Transverse colon (tissue), 4 donors: Measurements from ENCODE around the gene PEX14. TPM values are rescaled to one million over a fixed set of nuclear protein-coding genes. Genes with fewer than 3 reads are reported as not detected.
"Not testable (repeated sequence)": the region's sequence is repeated elsewhere in the genome, so short reads cannot be mapped to it uniquely, and the experiment has no call there.

ENCODE experiments used
- DNase-seq: peaks from one replicate; pipeline ENCODE4 v3.0.0-alpha.2; 2019
- H3K27ac ChIP-seq, 4 donors: fragments of 200-600 bp; sonication (generic); 2 replicates each; pipeline ENCODE4 v1.5.1; 2016 to 2018; ENCODE audit warnings: inconsistent platforms in 4 of 4
- H3K27me3 ChIP-seq: fragments of 200-600 bp; sonication (generic); 2 replicates; pipeline ENCODE4 v1.5.1; 2017; ENCODE audit warnings: inconsistent platforms
- H3K36me3 ChIP-seq, 4 donors: fragments of 200-600 bp; sonication (generic); 2 replicates each; pipeline ENCODE4 v1.5.1; 2017 to 2019; ENCODE audit warnings: inconsistent platforms in 4 of 4
- H3K4me1 ChIP-seq, 4 donors: fragments of 200-600 bp; sonication (generic); 2 replicates each; pipeline ENCODE4 v1.5.1; 2017 to 2020; ENCODE audit warnings: inconsistent platforms in 4 of 4
- H3K4me3 ChIP-seq, 4 donors: fragments of 200-600 bp; sonication (generic); 1 replicate in 1 of 4; 2 replicates in 3 of 4; pipeline versions ENCODE4 v1.5.1 to v1.6.1; 2017 to 2019; ENCODE audit warnings: inconsistent platforms in 4 of 4
- H3K9me3 ChIP-seq, 2 donors: fragments of 200-600 bp; sonication (generic); 2 replicates each; pipeline ENCODE4 v1.5.1; 2017 to 2019; ENCODE audit warnings: inconsistent platforms in 2 of 2
- EP300 ChIP-seq: sonication (generic); formaldehyde crosslinking; IDR thresholded peaks from one replicate; pipeline ENCODE4 v1.6.1; 2017; ENCODE audit warnings: antibody characterized with exemption, low read depth
- POLR2A ChIP-seq: fragments of 450-650 bp; IDR thresholded peaks from one replicate; pipeline ENCODE4 v1.6.1; 2016; ENCODE audit warnings: antibody characterized with exemption, mild to moderate bottlenecking, moderate library complexity
- POLR2AphosphoS5 ChIP-seq, 3 donors: sonication (generic); formaldehyde crosslinking; IDR thresholded peaks; one replicate each; pipeline ENCODE4 v1.6.1; 2016; ENCODE audit warnings: antibody characterized with exemption in 3 of 3
- WGBS, 2 donors: methylation state at CpG; one replicate each; pipeline ENCODE4 v1.1.5; 2018; ENCODE audit warnings: low coverage in 1 of 2; 5-methylcytosine and 5-hydroxymethylcytosine counted together
- in situ Hi-C, 4 donors: fragments of 200-750 bp; cut with MboI; loops; one replicate each; pipeline versions ENCODE4 v1.15.0 to v1.15.1; 2017; ENCODE audit warnings: low sequenced_read_pairs in 3 of 4, low pct_ligation_motif_present in 1 of 4, low pct_unique_long_range_greater_than_20kb in 1 of 4
- intact Hi-C: fragments of 100-400 bp; cut with DNase I; formaldehyde crosslinking; loops from one replicate; pipeline ENCODE4 v1.15.1; 2023; ENCODE audit warnings: low total_unique reads
- total RNA-seq, 4 donors: library from RNA; depleted of rRNA; stranded (reverse); fragments of >200 nt; gene quantifications; one replicate each; pipeline ENCODE4 v1.1.0, GENCODE V29; 2016
- TF ChIP-seq, protein P1 (sequence below), 5 experiments: fragments of 200-600 bp in 3 of 5; fragments of 450-650 bp in 2 of 5; sonication (generic) in 3 of 5; IDR thresholded peaks; 1 replicate in 2 of 5; 2 replicates in 3 of 5; pipeline ENCODE4 v1.5.1; 2016 to 2017; ENCODE audit warnings: antibody characterized with exemption in 5 of 5, inconsistent platforms in 3 of 5, mild to moderate bottlenecking in 2 of 5, moderate library complexity in 1 of 5

PEX14 gene
- total RNA-seq, 4 donors from 2014 or later, result 2.4 to 16.5 (median 12.6) TPM

DNA sequence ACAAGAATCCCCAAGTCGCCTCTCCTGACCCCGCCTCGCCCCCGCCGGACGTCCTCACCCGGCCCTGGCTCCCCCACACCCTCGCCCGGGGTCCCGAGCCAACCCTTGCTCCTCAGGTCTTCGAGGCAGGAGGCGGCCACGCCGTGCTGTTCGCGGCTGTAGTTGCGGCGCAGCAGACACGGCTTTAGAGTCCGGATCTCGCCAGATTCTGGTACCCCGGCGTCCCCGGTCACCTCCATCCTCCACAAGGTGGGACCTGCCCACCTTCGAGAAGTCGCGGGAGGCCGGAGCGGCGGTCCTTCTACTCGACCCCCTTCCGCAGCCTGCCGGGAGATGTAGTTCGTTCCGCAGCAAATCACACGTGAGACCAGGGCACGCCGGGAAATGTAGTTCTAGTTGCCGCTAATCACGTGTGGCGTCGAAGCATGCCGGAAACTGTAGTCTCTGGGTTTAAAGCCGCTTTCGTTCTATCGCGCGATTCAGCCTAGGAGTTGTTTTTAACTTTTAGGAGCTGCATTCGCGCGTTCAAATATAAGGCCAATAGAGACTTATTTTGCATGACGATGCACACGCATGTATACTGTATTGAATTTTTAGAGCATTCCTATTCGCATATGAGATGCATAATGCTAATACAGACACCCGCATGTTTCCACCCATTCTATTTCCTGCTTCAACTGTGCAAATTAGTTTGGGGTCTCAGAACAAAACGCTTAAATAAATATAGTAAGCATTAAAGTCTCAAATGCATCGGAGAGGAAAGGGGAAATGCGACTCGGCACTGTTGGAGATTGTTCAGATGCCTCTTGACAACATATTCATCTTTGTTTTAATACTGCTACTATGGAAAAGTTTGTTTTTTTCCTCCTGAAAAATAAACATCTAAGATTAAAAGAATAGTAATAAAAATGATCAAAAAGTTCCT is 2.3 kb upstream of the PEX14 start, which contains the start of gene DFFA:
DFFA (minus strand) TSS at position 310 of the 925 bp plus-strand sequence; CDS start at position 239, 71 bp downstream.
- no peaks in the 10 kb centered on the region for H3K27me3 ChIP-seq
- no peaks in the 10 kb centered on the region for H3K9me3 ChIP-seq
- 0 to 3% methylated on average over 11 to 32 of the region's 59 CpGs for WGBS, 2 donors
- peaks cover 11 to 35% (median 27%) of the 10 kb centered on the region in 4 donors for H3K4me1 ChIP-seq
- in situ Hi-C loops (no loop called here), intact Hi-C loops (loop anchor here (10.0 kb wide), 1 partner anchor 1822 kb away; no protein-coding TSS in a partner anchor)
- H3K4me3 ChIP-seq, result peak within 1 kb of the TSS; percentile 64 to 88 (median 68)
- H3K36me3 ChIP-seq, result peaks cover 0 to 12% (median 5%) of the 10 kb centered on the region in 4 donors
- peak; percentile 46 for TF ChIP-seq POLR2A
- peak; percentile 57 to 80 (median 77) for TF ChIP-seq POLR2AphosphoS5 (IDR thresholded peaks at IDR 0.05)
- TF ChIP-seq, protein P1, sequence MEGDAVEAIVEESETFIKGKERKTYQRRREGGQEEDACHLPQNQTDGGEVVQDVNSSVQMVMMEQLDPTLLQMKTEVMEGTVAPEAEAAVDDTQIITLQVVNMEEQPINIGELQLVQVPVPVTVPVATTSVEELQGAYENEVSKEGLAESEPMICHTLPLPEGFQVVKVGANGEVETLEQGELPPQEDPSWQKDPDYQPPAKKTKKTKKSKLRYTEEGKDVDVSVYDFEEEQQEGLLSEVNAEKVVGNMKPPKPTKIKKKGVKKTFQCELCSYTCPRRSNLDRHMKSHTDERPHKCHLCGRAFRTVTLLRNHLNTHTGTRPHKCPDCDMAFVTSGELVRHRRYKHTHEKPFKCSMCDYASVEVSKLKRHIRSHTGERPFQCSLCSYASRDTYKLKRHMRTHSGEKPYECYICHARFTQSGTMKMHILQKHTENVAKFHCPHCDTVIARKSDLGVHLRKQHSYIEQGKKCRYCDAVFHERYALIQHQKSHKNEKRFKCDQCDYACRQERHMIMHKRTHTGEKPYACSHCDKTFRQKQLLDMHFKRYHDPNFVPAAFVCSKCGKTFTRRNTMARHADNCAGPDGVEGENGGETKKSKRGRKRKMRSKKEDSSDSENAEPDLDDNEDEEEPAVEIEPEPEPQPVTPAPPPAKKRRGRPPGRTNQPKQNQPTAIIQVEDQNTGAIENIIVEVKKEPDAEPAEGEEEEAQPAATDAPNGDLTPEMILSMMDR (IDR thresholded peaks at IDR 0.05), result no peak
- no peak for TF ChIP-seq EP300
- DNase-seq, result peak; percentile 94
- H3K27ac ChIP-seq, result peak within 1 kb of the TSS; percentile 71 to 84 (median 80)

DNA sequence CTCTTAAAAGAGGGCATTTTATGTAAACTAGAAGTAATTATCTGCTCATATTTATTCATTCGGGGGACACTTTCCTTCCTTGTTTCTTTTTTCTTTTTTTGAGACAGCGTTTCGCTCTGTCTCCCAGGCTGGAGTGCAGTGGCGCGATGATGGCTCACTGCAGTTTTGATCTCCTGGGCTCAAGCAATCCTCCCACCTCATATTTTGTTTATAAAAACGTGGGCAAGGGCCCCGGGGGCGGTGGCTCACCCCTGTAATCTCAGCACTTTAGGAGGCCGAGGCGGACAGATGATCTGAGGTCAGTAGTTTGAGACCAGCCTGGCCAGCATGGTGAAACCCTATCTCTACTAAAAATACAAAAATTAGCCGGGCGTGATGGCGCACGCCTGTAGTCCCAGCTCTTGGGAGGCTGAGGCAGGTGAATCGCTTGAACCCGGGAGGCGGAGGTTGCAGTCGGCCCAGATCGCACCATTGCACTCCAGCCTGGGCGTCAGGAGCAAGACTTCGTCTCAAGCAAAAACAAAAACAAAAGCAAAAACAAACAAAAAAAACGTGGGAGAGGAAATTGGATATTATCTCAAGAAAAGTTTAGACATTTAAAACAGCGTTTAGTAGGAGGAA is 1.5 kb upstream of the PEX14 start:
- peaks cover 11 to 35% (median 27%) of the 10 kb centered on the region in 4 donors for H3K4me1 ChIP-seq
- H3K27me3 ChIP-seq, result no peaks in the 10 kb centered on the region
- in situ Hi-C loops, result no loop called here
- intact Hi-C loops, result loop anchor here (10.0 kb wide), 1 partner anchor 1822 kb away; no protein-coding TSS in a partner anchor
- no peak for TF ChIP-seq EP300
- TF ChIP-seq, protein P1 (IDR thresholded peaks at IDR 0.05), result no peak
- TF ChIP-seq POLR2A, result no peak
- no peak for TF ChIP-seq POLR2AphosphoS5 (IDR thresholded peaks at IDR 0.05)
- H3K4me3 ChIP-seq, result peak overlapping the region in 2 of 4 donors; percentile 67 to 88
- no peak for DNase-seq
- peak overlapping the region; percentile 71 to 84 (median 80) for H3K27ac ChIP-seq
- no peaks in the 10 kb centered on the region for H3K9me3 ChIP-seq
- peaks cover 0 to 10% (median 3%) of the 10 kb centered on the region in 4 donors for H3K36me3 ChIP-seq
- 80 to 90% methylated on average over 23 of the region's 23 CpGs for WGBS, 2 donors

- H3K9me3 ChIP-seq, H3K36me3 ChIP-seq, DNase-seq, in situ Hi-C loops, H3K27me3 ChIP-seq: not testable (repeated sequence)
- peak overlapping the region; percentile 86 to 92 (median 90) for H3K27ac ChIP-seq
- H3K4me3 ChIP-seq, result peak overlapping the region in 3 of 4 donors; percentile 86 to 98 (median 91)
- intact Hi-C loops, result loop anchor here (10.0 kb wide), 1 partner anchor 1821 kb away; no protein-coding TSS in a partner anchor
- 87 to 90% methylated on average over 3 to 10 of the region's 10 CpGs for WGBS, 2 donors
- H3K4me1 ChIP-seq, result peaks cover 11 to 35% (median 27%) of the 10 kb centered on the region in 4 donors
Measured at GRCh38 chr1:10474309-10474612, 489 bp upstream of the PEX14 start.

- intact Hi-C loops, result loop anchor here (10.0 kb wide), 1 partner anchor 1819 kb away; no protein-coding TSS in a partner anchor
- no peaks in the 10 kb centered on the region for H3K36me3 ChIP-seq
- peak; percentile 18 for DNase-seq
- H3K4me3 ChIP-seq, result peak overlapping the region; percentile 86 to 98 (median 88)
- peaks cover 11 to 35% (median 27%) of the 10 kb centered on the region in 4 donors for H3K4me1 ChIP-seq
- WGBS, 2 donors, result 2% methylated on average over 13 of the region's 13 CpGs; no CpG with 5 or more reads in 1 of the 2 donors
- TF ChIP-seq POLR2AphosphoS5 (IDR thresholded peaks at IDR 0.05) (peak in 1 of 3 donors; percentile 26), EP300 (no peak), POLR2A (peak; percentile 36)
- TF ChIP-seq, protein P1 (IDR thresholded peaks at IDR 0.05), result no peak
- no peaks in the 10 kb centered on the region for H3K9me3 ChIP-seq
- in situ Hi-C loops, result no loop called here
- no peaks in the 10 kb centered on the region for H3K27me3 ChIP-seq
- peak overlapping the region; percentile 86 to 92 (median 90) for H3K27ac ChIP-seq
Measured at GRCh38 chr1:10475510-10475909, 760 bp downstream of the PEX14 start.
